ENCODE results near the gene WDR18. TPM values are rescaled to one million over a fixed set of nuclear protein-coding genes. Genes with fewer than 3 reads are reported as not detected.
A peak's percentile ranks its signal among the peaks of the same experiment; 100 is the strongest.

The WDR18 gene, protein sequence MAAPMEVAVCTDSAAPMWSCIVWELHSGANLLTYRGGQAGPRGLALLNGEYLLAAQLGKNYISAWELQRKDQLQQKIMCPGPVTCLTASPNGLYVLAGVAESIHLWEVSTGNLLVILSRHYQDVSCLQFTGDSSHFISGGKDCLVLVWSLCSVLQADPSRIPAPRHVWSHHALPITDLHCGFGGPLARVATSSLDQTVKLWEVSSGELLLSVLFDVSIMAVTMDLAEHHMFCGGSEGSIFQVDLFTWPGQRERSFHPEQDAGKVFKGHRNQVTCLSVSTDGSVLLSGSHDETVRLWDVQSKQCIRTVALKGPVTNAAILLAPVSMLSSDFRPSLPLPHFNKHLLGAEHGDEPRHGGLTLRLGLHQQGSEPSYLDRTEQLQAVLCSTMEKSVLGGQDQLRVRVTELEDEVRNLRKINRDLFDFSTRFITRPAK
- total RNA-seq = 10 to 100 TPM; 39.2 to 49.2 TPM

DNA sequence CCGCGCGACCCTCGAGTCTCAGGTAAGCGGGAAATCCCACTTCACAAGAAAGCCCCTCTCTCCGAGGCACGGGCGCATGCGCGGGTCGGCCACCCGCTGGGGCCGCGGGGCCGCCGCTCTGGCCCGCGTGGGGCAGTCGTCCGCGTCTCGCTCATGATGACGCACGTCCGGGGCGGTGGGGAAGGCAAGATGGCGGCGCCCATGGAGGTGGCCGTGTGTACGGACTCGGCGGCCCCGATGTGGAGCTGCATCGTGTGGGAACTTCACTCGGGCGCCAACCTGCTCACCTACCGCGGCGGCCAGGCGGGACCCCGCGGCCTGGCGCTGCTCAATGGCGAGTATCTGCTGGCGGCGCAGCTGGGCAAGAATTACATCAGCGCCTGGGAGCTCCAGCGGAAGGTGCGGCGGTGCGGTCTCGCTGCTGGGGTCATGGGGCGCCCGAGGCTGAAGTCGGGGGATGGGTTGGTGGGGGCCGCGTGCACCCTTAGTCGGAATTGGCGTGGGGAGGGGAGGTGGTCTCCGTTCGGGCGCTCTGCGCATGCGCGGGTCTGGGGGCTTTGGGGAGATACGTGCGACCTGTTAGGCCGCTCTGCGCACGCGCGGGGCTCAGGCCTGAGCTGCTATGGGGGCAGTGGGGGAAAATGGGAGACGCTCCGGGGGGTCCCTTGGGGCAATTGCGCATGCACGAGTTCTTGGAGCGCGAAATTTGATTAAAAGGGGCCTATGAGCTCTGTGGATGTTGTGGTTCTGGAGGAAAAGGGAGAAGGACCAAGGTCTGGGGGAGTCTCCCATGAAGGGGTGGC lies at the start of gene WDR18:
Gene WDR18 (plus strand): TSS at position 181 of the 803 bp plus-strand sequence. CDS start 9 bp downstream, at position 190.
- H3K4me3 Mint-ChIP-seq = peak within 1 kb of the TSS; percentile 89
- no peaks in the 10 kb centered on the region for H3K36me3 Mint-ChIP-seq (ENCODE audit: low read depth)
- peak within 1 kb of the TSS; percentile 91 for H3K27ac Mint-ChIP-seq
- no peaks in the 10 kb centered on the region for H3K9me3 Mint-ChIP-seq
- H3K4me1 Mint-ChIP-seq = peaks cover 27% of the 10 kb centered on the region
- ChIA-PET CTCF (interaction anchor here (0.6 to 2.6 kb wide), 13 partner anchors 20 to 282 kb away, joined by 3 to 34 read pairs (median 4); no protein-coding TSS in a partner anchor), POLR2A (interaction anchor here (0.6 to 1.3 kb wide), 2 partner anchors 61 to 200 kb away, joined by 4 read pairs; no protein-coding TSS in a partner anchor)
- peak; percentile 91 for DNase-seq
- H3K27me3 Mint-ChIP-seq = no peaks in the 10 kb centered on the region

DNA sequence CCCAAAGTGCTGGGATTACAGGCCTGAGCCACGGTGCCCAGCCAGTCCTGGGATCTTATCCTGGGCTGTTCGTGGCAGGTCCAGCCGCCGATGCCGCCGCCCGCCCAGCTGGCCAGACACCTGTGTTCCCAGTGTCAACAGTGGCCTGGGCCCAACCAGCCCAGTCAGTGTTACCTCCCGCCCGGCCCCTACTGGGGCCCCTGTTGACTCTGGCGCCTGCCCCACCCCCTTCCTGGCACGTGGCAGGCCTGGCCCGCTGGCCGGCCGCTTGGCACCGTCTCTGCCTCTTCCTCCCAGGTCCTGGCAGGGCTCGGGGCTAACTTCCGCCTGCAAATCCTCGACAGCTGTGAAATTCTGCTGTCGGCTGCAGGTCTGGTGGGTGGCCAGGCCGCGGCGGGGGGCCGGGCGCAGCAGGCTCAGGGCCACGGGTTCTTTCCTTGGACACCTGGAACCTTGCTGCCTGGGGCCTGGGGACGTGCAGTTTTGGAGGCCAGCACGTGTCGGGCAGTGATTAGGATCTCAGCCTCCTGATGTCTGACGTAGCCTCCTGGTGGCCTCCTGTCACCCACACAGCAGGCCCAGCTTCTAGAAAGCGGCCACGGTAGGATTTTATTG lies 49.2 kb upstream of the WDR18 start:
- peaks cover 19% of the 10 kb centered on the region for H3K36me3 Mint-ChIP-seq (ENCODE audit: low read depth)
- CTCF ChIA-PET = interaction anchor here (1.5 kb wide), 1 partner anchor 10 kb away, joined by 4 read pairs; no protein-coding TSS in a partner anchor

DNA sequence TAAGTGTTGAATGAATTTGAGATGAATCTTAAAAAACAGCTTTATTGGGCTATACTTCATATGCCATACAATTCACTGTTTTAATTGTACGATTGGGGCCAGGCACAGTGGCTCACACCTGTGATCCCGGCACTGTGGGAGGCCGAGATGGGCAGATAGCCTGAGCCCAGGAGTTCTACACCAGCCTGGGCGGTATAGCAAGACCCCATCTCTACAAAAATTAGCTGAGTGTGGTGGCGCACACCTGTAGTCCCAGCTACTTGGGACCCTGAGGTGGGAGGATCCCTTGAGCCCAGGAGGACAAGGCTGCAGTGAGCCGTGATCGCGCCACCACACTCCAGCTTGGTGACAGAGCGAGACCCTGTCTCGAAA lies 48.0 kb upstream of the WDR18 start:
- DNase-seq = no peak
- Mint-ChIP-seq H3K36me3 (ENCODE audit: low read depth) (peaks cover 19% of the 10 kb centered on the region), H3K27ac (no peak overlapping the region), H3K9me3 (peaks cover 3% of the 10 kb centered on the region), H3K27me3 (no peaks in the 10 kb centered on the region), H3K4me1 (peaks cover 42% of the 10 kb centered on the region), H3K4me3 (no peak overlapping the region)
- ChIA-PET CTCF (interaction anchor here (1.0 to 1.5 kb wide), 2 partner anchors 11 to 13 kb away, joined by 3 to 4 read pairs; no protein-coding TSS in a partner anchor), POLR2A (no interaction called here)

More for the DNA sequence above, 49.2 kb upstream of the WDR18 start:
- DNase-seq = no peak
- peaks cover 36% of the 10 kb centered on the region for H3K4me1 Mint-ChIP-seq
- no peak overlapping the region for H3K27ac Mint-ChIP-seq
- peaks cover 3% of the 10 kb centered on the region for H3K9me3 Mint-ChIP-seq
- POLR2A ChIA-PET = no interaction called here
- no peak overlapping the region for H3K4me3 Mint-ChIP-seq
- H3K27me3 Mint-ChIP-seq = no peaks in the 10 kb centered on the region

DNA sequence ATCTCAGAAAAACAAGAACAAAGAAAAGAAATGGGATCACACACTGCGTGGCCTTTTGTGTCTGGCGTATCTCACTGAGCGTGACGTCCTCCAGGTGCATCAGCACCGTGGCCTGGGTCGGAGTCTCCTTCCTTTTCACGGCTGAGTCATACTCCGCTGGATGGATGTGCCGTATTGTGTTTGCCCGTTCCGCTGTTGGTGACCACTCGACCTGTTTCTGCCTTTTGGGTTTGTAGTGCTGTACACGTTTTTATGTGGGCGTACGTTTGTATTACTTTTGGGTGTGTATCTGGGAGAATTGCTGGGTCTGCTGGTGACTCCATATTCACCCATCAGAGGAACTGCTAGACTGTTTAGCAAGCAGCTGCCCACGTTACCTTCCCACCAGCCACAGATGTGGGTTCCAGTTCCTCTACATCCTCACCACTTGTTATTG lies 46.9 kb upstream of the WDR18 start:
- POLR2A ChIA-PET = no interaction called here
- Mint-ChIP-seq H3K27ac (peak overlapping the region; percentile 68), H3K9me3 (peaks cover 3% of the 10 kb centered on the region), H3K4me1 (peaks cover 42% of the 10 kb centered on the region), H3K36me3 (ENCODE audit: low read depth) (peaks cover 20% of the 10 kb centered on the region), H3K4me3 (no peak overlapping the region), H3K27me3 (no peaks in the 10 kb centered on the region)
- CTCF ChIA-PET = interaction anchor here (0.7 to 2.2 kb wide), 3 partner anchors 14 to 82 kb away, joined by 3 to 7 read pairs (median 3); no protein-coding TSS in a partner anchor
- DNase-seq = peak; percentile 75

DNA sequence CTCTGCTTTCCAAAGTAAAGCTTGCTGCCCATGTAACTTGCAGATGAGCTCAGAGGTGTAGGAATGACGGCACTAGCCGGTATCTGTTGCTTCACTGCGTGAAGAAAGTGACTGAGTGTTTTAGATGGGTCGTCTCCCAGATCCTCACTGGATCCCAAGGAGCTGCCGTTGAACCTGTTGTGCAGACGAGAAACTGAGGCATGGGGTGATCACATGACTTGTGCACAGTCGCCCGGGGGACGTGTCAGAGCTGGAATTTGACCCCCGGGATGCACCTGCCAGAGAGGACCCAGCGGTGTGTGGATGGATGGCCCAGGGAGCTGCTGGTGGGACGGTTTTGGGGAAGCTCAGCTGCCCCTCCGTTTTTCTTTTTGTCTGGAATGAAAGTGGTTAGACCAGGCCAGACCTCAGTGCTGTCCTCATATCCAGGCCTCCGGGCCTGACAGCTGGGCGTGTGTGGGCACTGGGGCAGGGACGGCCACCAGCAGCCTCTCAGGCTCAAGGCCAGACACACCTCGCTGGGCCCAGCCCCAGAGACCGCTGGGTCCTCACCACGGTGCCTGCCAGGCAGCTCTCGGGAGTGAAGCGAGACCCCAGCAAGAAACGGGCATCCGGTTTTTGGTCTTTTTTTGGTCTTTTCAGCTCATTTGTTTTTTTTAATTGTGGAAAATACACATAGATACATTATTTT lies 45.8 kb upstream of the WDR18 start:
- Mint-ChIP-seq H3K36me3 (ENCODE audit: low read depth) (peaks cover 17% of the 10 kb centered on the region), H3K4me1 (peaks cover 35% of the 10 kb centered on the region), H3K27me3 (no peaks in the 10 kb centered on the region), H3K27ac (no peak overlapping the region), H3K9me3 (peaks cover 3% of the 10 kb centered on the region), H3K4me3 (no peak overlapping the region)
- POLR2A ChIA-PET = interaction anchor here (0.7 kb wide), 1 partner anchor 164 kb away, joined by 4 read pairs; no protein-coding TSS in a partner anchor
- CTCF ChIA-PET = interaction anchor here (0.6 to 2.2 kb wide), 6 partner anchors 9 to 569 kb away, joined by 3 to 7 read pairs (median 3); no protein-coding TSS in a partner anchor
- no peak for DNase-seq

DNA sequence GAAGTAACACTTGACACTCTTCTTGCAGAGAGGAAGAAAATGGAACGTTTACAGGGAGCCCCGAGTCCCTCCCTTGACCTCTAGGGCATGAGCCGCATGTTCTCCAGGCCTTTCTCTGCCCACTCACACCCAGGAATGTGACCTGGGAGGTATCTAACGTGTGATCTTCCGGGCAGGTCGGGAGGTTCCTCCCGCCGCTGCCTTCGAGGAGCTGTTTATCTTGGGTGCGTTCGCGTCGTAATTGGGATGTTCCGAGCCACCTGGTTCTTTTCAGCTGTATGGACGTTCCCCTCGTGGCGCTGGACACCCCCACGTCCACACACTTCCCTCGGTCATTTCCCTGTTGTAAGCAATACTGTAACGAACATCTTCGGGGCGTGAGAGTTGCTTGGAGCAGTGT lies 44.7 kb upstream of the WDR18 start:
- Mint-ChIP-seq H3K4me1 (peaks cover 35% of the 10 kb centered on the region), H3K27ac (no peak overlapping the region), H3K4me3 (no peak overlapping the region), H3K36me3 (ENCODE audit: low read depth) (peaks cover 17% of the 10 kb centered on the region), H3K9me3 (peaks cover 3% of the 10 kb centered on the region), H3K27me3 (no peaks in the 10 kb centered on the region)
- ChIA-PET CTCF (interaction anchor here (0.6 to 1.4 kb wide), 3 partner anchors 10 to 301 kb away, joined by 3 to 5 read pairs (median 3); no protein-coding TSS in a partner anchor), POLR2A (no interaction called here)
- no peak for DNase-seq

DNA sequence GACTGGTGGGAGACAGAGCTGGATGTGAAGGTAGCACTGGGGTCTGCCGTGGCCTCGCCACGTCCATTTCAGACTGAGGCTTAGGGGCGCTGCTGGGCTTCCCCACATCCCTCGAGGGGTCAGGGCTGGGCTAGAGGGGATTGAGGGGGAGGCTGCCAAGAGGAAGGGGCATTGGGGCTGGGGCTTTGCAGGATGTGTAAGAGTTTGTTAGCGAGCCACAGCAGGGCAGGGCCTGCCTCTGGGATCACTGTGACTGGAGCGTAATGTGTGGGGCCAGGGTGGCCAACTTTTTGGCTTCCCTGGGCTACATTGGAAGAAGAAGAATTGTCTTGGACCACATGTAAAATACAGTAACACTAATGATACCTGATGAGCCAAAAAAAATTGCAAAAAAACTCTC lies 44.2 kb upstream of the WDR18 start:
- ChIA-PET POLR2A (no interaction called here), CTCF (interaction anchor here (0.6 to 1.4 kb wide), 3 partner anchors 10 to 301 kb away, joined by 3 to 5 read pairs (median 3); no protein-coding TSS in a partner anchor)
- Mint-ChIP-seq H3K4me1 (peaks cover 35% of the 10 kb centered on the region), H3K27ac (peak overlapping the region; percentile 76), H3K36me3 (ENCODE audit: low read depth) (peaks cover 17% of the 10 kb centered on the region), H3K4me3 (peak overlapping the region; percentile 17), H3K27me3 (no peaks in the 10 kb centered on the region), H3K9me3 (peaks cover 3% of the 10 kb centered on the region)
- no peak for DNase-seq

DNA sequence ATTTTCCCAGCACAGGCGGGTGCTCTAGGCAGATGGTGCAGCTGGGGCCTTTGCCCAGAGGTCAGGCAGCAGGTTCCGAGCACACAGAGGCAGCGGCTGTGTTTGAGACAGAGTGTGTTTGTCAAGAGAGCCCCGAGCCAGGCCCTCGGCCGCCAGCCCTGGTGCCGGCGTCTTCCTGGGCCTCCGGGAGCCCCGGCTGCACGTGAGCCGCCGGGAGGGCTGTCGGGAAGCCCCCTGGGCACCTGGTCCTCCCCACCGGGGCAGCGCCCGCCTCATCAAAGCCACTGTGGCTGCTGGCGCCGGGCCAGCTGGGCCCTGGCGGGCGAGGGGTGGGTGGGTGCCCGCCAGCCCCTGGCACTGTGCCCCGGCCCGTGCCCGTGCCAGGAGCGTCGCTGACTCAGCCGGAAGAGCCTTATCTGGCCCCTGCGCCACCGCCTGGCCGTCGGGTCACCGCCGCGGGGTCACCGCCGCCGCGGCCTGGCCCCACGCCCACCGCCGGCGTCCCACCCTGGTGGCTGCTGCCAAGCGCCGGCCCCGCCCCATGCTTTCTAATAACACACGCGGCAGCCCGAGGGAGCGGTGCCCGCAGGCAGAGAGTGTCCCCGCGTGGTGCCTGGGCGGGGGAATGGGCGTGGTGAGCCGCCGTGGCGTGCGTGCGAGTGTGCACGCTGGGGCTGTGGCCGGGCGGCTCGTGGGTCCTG lies 43.4 kb upstream of the WDR18 start:
- H3K36me3 Mint-ChIP-seq (ENCODE audit: low read depth) = peaks cover 17% of the 10 kb centered on the region
- peak overlapping the region; percentile 76 for H3K27ac Mint-ChIP-seq
- H3K27me3 Mint-ChIP-seq = no peaks in the 10 kb centered on the region
- H3K4me1 Mint-ChIP-seq = peaks cover 35% of the 10 kb centered on the region
- DNase-seq = peak; percentile 63
- peak overlapping the region; percentile 69 for H3K4me3 Mint-ChIP-seq
- CTCF ChIA-PET = interaction anchor here (1.4 kb wide), 1 partner anchor 300 kb away, joined by 3 read pairs; no protein-coding TSS in a partner anchor
- POLR2A ChIA-PET = no interaction called here
- peaks cover 3% of the 10 kb centered on the region for H3K9me3 Mint-ChIP-seq

DNA sequence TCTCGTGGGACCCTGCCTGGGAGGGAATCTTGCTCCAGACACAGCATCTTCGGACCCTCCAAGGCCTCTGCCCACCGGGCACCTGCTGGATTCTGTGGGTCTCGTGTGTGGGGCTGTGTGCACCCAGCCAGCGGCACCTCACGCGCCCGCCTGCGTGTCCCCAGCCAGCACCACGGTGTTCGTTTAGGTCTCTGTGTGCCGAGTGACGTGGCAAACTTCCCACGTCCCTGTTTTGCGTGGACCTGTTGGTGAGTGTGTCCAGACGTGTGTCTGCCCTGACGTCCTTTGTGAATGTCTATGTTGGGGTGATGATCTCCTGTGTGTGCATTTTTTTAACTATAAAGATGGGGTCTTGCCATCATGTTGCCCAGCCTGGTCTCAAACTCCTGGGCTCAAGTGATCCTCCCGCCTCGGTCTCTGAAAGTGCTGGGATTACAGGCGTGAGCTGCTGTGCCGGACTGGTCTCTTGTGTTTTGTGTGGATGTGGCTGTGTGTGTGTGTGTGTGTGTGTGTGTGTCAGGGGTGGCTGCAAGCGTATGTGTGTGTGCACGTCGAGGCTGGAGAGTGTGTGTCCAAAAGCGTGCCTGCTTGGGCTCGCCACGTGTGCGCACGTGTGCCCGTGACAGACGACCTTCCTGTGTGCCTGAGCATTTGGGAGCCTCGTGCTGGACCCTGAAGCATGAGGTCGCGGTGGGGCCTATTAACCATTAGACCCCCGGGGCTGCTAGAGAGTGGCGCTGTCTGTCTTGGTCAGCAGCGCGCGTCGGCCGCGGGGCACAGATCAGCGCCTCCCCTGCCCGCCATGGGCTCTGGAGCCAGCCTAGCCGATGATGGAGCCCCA lies 42.6 kb upstream of the WDR18 start:
- Mint-ChIP-seq H3K4me1 (peaks cover 35% of the 10 kb centered on the region), H3K36me3 (ENCODE audit: low read depth) (peaks cover 17% of the 10 kb centered on the region), H3K27ac (peak overlapping the region; percentile 54), H3K4me3 (peak overlapping the region; percentile 69), H3K27me3 (no peaks in the 10 kb centered on the region), H3K9me3 (peaks cover 3% of the 10 kb centered on the region)
- POLR2A ChIA-PET = no interaction called here
- CTCF ChIA-PET = no interaction called here
- DNase-seq = no peak

DNA sequence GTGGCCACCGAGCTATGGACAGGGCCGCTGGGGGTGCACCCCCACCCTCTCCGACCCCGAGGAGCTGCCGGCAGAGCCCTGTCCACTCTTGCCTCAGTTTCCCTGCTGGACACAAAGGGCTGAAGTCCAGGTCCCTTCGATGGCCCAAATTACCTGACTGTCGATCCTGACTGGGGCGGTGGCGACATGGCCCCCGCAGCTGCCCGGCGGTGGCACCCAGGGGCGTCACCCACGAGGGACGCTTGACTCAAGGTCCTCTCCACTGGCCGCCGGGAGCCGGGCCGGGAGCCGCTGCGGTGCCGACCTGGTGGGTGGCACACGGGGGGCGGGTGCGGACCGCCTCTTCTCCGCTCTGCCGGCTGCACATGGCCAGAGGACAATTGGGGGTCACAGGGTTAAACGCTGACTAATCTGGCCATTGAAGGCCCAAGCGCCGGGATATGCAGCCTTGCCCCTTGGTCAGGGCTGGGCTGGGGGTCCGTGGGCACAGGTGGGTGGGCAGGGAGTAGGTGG lies 42.0 kb upstream of the WDR18 start:
- Mint-ChIP-seq H3K36me3 (ENCODE audit: low read depth) (peaks cover 14% of the 10 kb centered on the region), H3K4me3 (no peak overlapping the region), H3K9me3 (peaks cover 3% of the 10 kb centered on the region), H3K27ac (no peak overlapping the region), H3K4me1 (peaks cover 30% of the 10 kb centered on the region), H3K27me3 (no peaks in the 10 kb centered on the region)
- DNase-seq = no peak
- POLR2A ChIA-PET = no interaction called here
- CTCF ChIA-PET = no interaction called here
